T-helper 2 cell treated with Interferon-gamma antibody and Interleukin-4, amounts not matched to agents 5 μg/mL and 100 μg/mL, for 36 hours (primary cell): Measurements from ENCODE around the gene PCARE.

ENCODE experiments used
- DNase-seq: peaks from one replicate; pipeline ENCODE4 v3.0.0; 2021; ENCODE audit warnings: low spot score
- H3K27ac Mint-ChIP-seq: one replicate; pipeline ENCODE4 v1.8.0; 2021; ENCODE audit warnings: mild to moderate bottlenecking, mixed read lengths
- H3K27me3 Mint-ChIP-seq: one replicate; pipeline ENCODE4 v1.8.0; 2021; ENCODE audit warnings: low read depth, mixed read lengths
- H3K36me3 Mint-ChIP-seq: one replicate; pipeline ENCODE4 v1.8.0; 2021; ENCODE audit warnings: low read depth, mixed read lengths
- H3K4me1 Mint-ChIP-seq: one replicate; pipeline ENCODE4 v1.8.0; 2021; ENCODE audit warnings: low read depth, mixed read lengths
- H3K4me3 Mint-ChIP-seq: one replicate; pipeline ENCODE4 v1.8.0; 2022; ENCODE audit warnings: mild to moderate bottlenecking, moderate library complexity, mixed read lengths
- H3K9me3 Mint-ChIP-seq: one replicate; pipeline ENCODE4 v1.8.0; 2021; ENCODE audit warnings: mixed read lengths

Gene PCARE

DNA sequence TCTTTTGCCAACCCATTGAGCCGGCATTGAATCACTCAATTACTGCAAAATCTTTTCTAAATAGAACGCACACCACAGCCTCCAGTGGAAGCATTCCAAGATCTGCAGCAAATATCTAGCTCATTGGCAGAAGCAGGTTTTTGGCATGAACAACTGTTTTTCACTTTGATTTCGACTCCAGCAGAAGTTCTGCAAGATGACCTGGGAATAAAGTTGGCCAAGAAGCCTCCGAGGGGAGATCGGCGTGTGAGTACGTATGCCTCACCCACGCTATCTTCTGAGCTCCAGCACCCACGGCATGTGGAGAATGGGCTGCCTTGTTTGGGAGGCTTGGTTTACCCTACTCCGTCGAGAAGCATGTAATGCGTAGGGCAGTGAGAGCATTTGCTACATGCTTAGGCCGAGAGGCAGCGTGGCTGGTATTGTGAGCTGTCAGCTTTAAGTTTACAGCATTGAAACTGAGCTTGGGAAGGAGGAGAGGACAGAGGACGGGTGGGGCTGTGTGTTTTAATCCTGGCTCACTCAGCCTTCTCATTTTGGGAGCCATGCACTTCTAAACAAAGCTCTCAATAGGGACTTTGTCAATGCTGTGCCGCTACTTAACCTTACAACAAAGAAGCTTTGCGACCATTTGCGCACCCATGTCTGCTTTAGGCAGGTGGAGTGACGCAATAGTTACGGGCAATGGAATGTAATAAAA lies 10.5 kb downstream of the PCARE start:
- H3K4me3 Mint-ChIP-seq: no peak overlapping the region
- no peak for DNase-seq
- H3K36me3 Mint-ChIP-seq: no peaks in the 10 kb centered on the region
- no peak overlapping the region for H3K27ac Mint-ChIP-seq
- H3K27me3 Mint-ChIP-seq: no peaks in the 10 kb centered on the region
- no peaks in the 10 kb centered on the region for H3K9me3 Mint-ChIP-seq
- H3K4me1 Mint-ChIP-seq: peaks cover 3% of the 10 kb centered on the region

GRCh38 chr2:29063056-29063455 lies 11.3 kb downstream of the PCARE start:
- Mint-ChIP-seq H3K27ac (no peak overlapping the region), H3K36me3 (no peaks in the 10 kb centered on the region), H3K27me3 (no peaks in the 10 kb centered on the region), H3K4me1 (peaks cover 3% of the 10 kb centered on the region), H3K9me3 (no peaks in the 10 kb centered on the region), H3K4me3 (no peak overlapping the region)
- DNase-seq: no peak

- Mint-ChIP-seq H3K9me3 (no peaks in the 10 kb centered on the region), H3K27ac (no peak overlapping the region), H3K27me3 (no peaks in the 10 kb centered on the region), H3K36me3 (no peaks in the 10 kb centered on the region), H3K4me3 (no peak overlapping the region), H3K4me1 (peaks cover 3% of the 10 kb centered on the region)
- no peak for DNase-seq
These were observed 12.0 kb downstream of the PCARE start for GRCh38 chr2:29062371-29062770.

DNA sequence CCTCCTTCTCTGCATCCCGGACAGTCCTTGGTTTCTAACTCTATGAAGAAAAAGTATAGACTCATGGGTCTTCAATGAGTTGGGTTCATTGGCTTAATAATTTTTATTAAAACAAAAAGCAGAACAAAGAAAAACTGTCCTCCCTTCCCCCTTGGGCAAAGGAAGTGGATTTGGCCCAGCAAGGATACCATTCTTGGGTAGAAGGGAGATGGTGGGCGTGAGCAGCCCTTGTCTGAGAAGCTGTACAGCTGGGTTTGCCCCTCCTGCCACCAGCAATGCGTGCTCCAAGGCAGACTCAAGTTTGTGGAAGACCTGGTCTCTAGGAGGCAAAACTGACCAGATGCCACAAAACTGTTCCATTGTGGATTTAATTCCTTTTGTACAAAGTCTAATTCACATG lies 12.7 kb downstream of the PCARE start:
- no peaks in the 10 kb centered on the region for H3K36me3 Mint-ChIP-seq
- H3K4me3 Mint-ChIP-seq: no peak overlapping the region
- H3K9me3 Mint-ChIP-seq: no peaks in the 10 kb centered on the region
- H3K27me3 Mint-ChIP-seq: no peaks in the 10 kb centered on the region
- peaks cover 3% of the 10 kb centered on the region for H3K4me1 Mint-ChIP-seq
- DNase-seq: no peak
- H3K27ac Mint-ChIP-seq: no peak overlapping the region

- H3K9me3 Mint-ChIP-seq: no peaks in the 10 kb centered on the region
- no peak for DNase-seq
These were observed 13.1 kb downstream of the PCARE start for GRCh38 chr2:29061176-29061575.

GRCh38 chr2:29060441-29060840 lies 13.9 kb downstream of the PCARE start:
- Mint-ChIP-seq H3K4me3 (no peak overlapping the region), H3K9me3 (no peaks in the 10 kb centered on the region), H3K4me1 (peaks cover 3% of the 10 kb centered on the region), H3K36me3 (no peaks in the 10 kb centered on the region), H3K27ac (no peak overlapping the region), H3K27me3 (no peaks in the 10 kb centered on the region)
- no peak for DNase-seq

More at GRCh38 chr2:29061176-29061575, 13.1 kb downstream of the PCARE start:
- no peak overlapping the region for H3K27ac Mint-ChIP-seq
- no peak overlapping the region for H3K4me3 Mint-ChIP-seq
- peaks cover 3% of the 10 kb centered on the region for H3K4me1 Mint-ChIP-seq
- no peaks in the 10 kb centered on the region for H3K27me3 Mint-ChIP-seq
- no peaks in the 10 kb centered on the region for H3K36me3 Mint-ChIP-seq

DNA sequence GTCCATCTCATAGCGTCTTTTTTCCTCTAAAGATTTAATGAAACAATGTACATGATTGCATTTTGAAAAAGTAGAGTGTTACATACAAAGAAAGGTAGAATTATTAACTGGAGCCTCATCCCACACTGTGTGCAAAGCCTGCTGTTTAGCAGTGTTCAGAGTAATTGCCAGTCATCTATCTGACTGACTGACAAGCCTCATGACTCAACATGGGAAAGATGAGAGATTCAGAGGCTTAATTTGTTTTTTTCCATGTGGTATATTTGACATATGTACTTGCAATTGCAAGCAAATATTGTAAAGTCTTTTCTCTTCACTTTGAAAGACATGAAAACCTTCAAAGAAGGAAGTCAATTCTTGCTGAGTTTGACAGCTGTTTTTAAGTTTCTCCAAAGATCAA lies 14.7 kb downstream of the PCARE start:
- H3K27ac Mint-ChIP-seq: no peak overlapping the region
- no peak overlapping the region for H3K4me3 Mint-ChIP-seq
- no peaks in the 10 kb centered on the region for H3K27me3 Mint-ChIP-seq
- no peaks in the 10 kb centered on the region for H3K9me3 Mint-ChIP-seq
- no peaks in the 10 kb centered on the region for H3K36me3 Mint-ChIP-seq
- peaks cover 3% of the 10 kb centered on the region for H3K4me1 Mint-ChIP-seq
- no peak for DNase-seq

DNA sequence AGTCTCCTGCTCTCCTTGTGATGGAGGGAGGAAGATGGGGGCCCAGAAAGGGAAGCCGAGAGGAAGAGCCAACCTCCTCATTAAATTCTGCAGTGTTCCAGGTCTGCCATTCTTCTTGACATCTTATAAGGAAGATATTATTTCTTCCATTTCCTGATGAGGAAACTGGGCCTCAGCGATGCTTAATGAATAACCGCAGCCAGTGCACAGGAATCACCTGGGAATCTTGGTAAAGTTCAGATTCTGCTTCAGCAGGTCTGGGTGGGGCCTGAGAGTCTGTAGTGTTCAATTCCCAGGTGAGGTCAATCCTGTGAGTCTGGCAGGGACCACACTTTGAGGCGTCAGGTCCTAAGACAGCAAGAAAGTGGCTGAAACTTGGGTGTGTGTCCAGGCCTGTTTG lies 17.3 kb downstream of the PCARE start:
- Mint-ChIP-seq H3K27ac (no peak overlapping the region), H3K36me3 (no peaks in the 10 kb centered on the region), H3K27me3 (no peaks in the 10 kb centered on the region), H3K4me3 (no peak overlapping the region), H3K4me1 (peaks cover 3% of the 10 kb centered on the region), H3K9me3 (no peaks in the 10 kb centered on the region)
- DNase-seq: no peak

DNA sequence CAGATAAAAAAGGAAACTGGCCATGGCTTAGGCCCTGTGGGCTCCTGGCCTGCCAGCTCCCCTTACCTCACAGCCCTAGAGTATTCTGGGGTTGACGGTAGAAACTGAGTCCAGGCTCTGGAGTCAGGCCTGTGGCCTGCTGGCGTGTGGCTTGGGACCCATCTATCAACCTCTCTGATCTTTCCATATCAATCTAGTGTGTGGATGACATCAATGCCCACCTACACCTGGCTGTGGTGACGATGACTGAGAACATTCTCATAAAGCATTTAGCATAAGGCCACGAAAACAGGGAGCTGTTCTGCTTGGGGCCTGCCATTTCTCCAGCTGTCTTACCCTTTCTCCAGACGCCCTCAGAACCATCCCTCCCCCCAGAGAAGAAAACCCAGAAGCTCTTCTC lies 17.9 kb downstream of the PCARE start:
- peaks cover 3% of the 10 kb centered on the region for H3K4me1 Mint-ChIP-seq
- no peaks in the 10 kb centered on the region for H3K36me3 Mint-ChIP-seq
- H3K27ac Mint-ChIP-seq: no peak overlapping the region
- H3K27me3 Mint-ChIP-seq: no peaks in the 10 kb centered on the region
- no peaks in the 10 kb centered on the region for H3K9me3 Mint-ChIP-seq
- no peak for DNase-seq
- H3K4me3 Mint-ChIP-seq: no peak overlapping the region

DNA sequence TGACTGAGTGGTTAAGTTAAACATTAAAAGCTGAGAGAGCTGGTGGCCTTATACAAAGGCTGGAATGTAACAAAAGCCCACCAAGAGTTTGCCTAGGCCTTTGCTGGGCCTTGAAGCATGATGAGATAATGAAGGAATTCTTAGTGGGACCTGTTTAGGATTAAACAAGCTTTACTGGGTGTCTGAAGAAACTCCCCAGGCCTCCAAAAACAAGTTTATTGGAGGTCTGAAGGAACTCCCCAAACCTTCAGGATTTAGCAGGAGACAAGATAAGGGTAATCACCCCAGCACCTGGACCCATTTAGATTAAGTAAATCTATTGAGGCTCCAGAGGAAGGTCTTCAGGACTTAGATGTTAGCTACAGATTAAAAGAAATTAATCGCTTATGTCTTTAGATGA lies 18.7 kb downstream of the PCARE start:
- Mint-ChIP-seq H3K27me3 (no peaks in the 10 kb centered on the region), H3K4me1 (peaks cover 3% of the 10 kb centered on the region), H3K9me3 (no peaks in the 10 kb centered on the region), H3K36me3 (no peaks in the 10 kb centered on the region), H3K27ac (no peak overlapping the region), H3K4me3 (no peak overlapping the region)
- DNase-seq: no peak

DNA sequence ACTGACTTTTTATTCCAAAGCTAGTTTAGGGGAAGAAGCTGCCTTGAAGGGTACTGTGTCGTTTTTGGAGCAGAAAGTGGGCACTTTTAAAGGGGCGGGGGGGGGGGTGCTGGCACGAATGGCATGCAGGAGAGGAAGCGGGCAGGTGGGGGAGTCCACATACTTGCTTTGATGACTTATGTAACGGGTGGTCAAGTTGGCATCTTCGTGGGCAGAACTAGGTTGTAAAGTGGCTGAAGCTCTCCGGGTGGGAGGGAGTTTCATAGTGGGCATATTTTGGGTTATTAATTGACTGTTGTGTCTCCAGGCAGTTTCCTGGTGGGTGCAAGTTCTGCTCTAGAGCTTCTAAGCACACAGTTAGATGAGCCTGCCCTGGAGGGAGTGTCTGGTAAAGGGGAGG lies 19.9 kb downstream of the PCARE start:
- no peak for DNase-seq
- Mint-ChIP-seq H3K9me3 (no peaks in the 10 kb centered on the region), H3K4me1 (peaks cover 1% of the 10 kb centered on the region), H3K36me3 (no peaks in the 10 kb centered on the region), H3K27me3 (no peaks in the 10 kb centered on the region), H3K4me3 (no peak overlapping the region), H3K27ac (no peak overlapping the region)

- Mint-ChIP-seq H3K4me1 (no peaks in the 10 kb centered on the region), H3K9me3 (no peaks in the 10 kb centered on the region), H3K27ac (no peak overlapping the region), H3K36me3 (no peaks in the 10 kb centered on the region), H3K27me3 (no peaks in the 10 kb centered on the region), H3K4me3 (no peak overlapping the region)
- DNase-seq: no peak
These were observed 20.5 kb downstream of the PCARE start for GRCh38 chr2:29053670-29054400.

DNA sequence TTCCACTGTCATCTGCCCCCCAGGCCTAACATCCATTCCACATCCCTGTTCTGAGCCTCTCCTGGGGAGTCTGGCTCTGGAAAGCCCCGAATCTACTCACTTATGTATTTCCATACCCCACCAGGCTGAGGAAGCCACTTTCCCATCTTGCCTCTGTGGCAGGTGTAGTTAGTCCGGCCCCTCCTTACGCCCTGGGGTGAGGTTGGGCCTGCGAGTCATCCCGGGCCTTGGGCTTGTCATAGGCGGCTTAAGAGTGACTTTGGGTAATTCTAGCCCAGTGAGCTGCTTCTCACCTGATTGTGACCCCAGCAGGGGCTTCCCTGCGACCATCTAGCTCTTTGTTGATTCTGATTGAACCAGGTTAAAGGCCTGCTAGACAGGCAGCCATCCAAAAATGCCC lies 21.1 kb downstream of the PCARE start:
- Mint-ChIP-seq H3K4me1 (no peaks in the 10 kb centered on the region), H3K27ac (no peak overlapping the region), H3K27me3 (no peaks in the 10 kb centered on the region), H3K4me3 (no peak overlapping the region), H3K36me3 (no peaks in the 10 kb centered on the region), H3K9me3 (no peaks in the 10 kb centered on the region)
- no peak for DNase-seq

DNA sequence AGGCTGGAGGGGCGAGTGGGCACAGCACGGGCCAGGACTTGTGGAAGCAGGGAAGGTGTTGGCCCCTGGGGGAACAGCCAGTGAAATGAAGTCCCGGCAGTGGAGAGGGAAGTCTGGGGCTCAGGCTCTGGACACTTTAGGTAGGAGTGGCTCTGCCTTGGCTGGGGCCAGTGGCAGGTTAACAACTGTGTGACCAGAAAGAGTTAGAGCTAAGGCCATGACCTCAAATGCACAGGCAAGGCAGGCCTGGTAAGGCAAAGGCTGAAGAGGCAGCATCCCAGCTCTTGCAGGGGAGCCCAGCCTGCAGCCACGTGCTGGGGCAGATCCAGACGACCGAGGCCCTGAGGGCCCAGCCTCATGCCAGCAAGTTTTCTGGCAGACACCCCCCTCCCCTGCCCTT lies 21.5 kb downstream of the PCARE start:
- DNase-seq: no peak
- Mint-ChIP-seq H3K27me3 (no peaks in the 10 kb centered on the region), H3K27ac (no peak overlapping the region), H3K4me3 (no peak overlapping the region), H3K4me1 (no peaks in the 10 kb centered on the region), H3K36me3 (no peaks in the 10 kb centered on the region), H3K9me3 (no peaks in the 10 kb centered on the region)

- DNase-seq: no peak
- H3K36me3 Mint-ChIP-seq: no peaks in the 10 kb centered on the region
- H3K27ac Mint-ChIP-seq: no peak overlapping the region
These were observed 22.6 kb downstream of the PCARE start for GRCh38 chr2:29051730-29052129.

More at GRCh38 chr2:29051730-29052129, 22.6 kb downstream of the PCARE start:
- H3K4me1 Mint-ChIP-seq: no peaks in the 10 kb centered on the region
- H3K9me3 Mint-ChIP-seq: no peaks in the 10 kb centered on the region
- no peak overlapping the region for H3K4me3 Mint-ChIP-seq
- H3K27me3 Mint-ChIP-seq: no peaks in the 10 kb centered on the region
